NCI-H345 treated with DMSO at 0.1 percent for 48 hours (cell line): ENCODE data around the gene SNED1.

Source experiments
- DNase-seq: peaks from one replicate; lab custom pipeline; 2025; ENCODE audit not compliant: unreplicated experiment; lab: John Stamatoyannopoulos, UW

Gene SNED1

DNA sequence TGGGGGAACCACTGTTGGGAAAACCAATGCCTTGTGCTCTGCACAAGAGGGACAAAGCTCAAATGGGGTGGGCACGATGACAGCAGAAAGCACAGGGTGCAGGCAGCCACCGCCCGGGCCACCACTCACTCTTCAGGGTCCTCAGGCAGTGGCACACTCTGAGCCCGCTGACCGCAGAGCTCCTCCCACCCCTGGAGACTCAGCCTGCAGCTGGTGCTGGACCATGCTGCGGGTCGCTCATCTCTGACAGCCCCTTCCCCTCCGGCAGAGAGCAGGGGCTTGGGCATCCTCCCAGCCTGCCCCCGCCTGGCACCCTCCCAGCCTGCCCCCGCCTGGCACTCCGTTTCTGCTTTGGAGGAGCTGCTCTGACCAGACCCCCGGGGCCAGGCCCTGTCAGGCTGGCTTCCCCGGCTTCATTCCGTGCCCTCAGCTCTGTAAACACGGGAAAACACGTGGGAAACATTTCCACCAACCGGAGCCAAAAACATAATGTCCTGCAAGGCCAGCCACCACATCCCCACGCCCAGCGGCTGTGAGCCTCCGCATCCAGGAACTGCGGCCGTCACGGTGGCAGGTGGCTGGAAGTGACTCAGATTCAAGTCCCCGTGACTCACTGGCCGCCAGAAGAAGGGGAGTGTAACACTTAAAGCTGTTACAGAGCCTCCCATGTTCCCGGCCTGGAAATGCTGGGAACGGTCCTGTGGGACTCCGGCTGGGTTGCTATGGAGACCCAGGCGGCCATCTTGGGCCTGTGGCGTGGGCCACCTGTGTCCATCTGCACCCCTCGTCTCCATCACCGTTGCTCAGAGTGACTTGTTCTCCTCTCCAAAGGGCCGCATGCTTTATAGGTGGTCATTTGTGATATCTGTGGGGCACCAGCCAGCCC, 6.8 kb upstream of the SNED1 start:
- DNase-seq = no peak

DNA sequence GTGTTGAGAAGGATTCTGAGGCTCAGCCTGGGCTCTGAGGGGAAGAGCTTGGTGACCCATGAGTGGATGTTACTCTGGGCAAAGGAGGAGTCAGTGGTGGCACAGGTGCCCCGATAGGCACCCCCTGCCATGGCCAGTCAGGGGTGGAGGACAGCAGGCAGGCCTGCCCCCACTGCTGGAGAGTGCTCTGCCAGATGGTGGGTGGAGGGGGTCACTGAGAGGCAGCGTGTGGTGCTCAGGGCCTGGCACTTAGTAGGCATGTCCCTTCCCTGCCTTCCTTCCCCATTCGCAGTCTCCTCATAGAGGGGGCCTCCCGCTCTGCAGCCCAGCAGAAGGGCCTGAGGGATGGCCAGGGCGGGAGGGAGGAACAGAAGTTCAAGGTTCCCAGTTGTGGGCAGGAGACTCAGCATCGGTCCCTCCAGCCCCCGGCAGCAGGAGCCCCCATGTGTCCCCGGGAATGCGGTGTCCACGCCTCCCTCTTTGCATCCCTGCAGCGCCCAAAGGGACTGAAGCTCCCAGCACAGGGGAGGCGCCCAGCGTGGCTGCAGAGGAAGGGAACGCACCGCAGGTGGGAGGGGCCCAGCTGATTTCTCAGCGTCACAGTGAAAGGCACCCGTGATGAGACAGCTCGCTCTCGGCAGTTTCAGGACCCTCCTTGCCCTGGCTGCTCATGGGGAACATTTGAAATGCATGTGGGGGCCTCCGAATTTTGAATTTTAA, 5.7 kb upstream of the SNED1 start:
- no peak for DNase-seq

DNA sequence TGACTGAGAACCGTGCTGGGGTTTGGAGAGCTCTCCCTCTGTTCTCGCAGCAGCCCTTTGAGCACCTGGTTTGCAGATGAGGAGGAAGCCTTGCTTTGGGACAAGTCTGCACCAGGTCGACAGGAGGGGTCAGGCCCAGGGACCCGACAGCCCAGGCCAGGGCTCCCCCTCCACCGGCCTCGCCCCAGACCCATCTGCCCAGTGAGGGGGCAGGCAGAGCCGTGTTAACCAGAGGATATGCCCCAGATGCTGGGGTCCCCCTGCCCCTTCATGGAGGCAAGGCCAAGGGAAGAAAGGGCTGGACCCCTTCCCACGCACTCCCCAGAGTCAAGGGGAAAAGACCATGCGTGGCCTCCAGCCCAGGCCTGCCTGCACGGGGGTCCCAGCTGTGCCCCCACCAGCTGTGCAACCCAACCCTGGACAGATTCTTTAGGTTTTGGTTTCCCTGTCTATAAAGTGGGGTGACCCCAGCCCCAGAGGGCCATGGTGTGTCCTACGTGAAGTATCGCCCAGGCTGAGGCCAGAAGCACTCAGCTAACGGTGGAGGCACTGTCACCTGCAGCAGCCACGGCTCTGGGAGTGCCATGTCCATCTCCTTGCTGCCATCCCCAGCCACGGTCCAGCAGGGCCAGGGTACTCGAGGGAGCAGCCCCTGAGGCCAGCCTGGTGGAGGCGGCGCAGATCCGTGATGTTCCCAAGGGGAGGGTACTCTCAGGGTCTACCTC, 4.8 kb upstream of the SNED1 start:
- DNase-seq = peak; percentile 46

GRCh38 chr2:240994171-240994896, 4.1 kb upstream of the SNED1 start:
- no peak for DNase-seq

DNA sequence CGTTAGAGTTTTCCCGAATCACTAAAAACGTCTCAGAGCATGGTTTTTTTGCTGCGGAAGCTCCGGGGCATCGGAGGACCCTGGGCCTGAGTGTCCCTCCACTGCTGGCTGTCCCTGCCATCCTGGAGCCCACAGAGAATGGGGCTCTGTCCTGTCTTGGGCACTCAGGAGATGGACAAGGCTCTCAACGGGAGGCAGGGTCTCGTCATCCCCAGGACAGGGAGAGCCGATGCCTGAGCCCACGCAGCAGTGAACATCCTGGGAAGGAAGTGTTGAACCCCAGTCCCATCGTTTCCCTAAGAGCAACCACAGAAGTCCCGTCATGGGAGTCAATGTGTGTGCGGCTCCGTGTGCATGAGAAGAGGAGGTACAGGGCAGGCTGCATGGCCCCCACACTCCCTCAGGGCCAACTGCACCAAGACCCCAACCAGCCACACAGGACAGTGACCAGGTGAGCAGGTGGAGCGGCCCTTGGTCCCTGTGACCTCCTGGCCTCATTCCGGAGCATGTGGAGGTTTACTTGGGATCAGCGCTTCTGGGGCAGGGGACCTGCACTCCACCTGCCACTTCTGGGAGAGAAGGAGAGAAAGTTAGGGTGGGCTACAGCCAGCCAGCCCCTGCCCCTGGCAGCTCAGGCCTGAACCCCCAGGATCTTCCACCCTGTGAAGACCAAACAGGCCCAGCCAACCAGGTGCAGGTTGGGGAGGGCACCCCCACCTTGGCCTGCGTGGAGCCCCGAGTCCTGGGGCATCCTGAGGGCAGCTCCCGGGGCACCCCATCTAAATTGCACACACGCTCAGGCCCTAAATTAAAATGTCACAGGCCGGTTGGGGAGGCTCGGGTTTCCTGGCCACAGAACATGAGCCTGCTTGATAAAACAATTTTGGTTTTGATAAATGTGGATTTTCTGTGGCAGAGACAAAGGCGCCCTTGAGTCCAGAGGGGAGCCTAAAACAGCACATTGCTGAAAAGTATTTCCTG, 3.1 kb upstream of the SNED1 start:
- no peak for DNase-seq

DNA sequence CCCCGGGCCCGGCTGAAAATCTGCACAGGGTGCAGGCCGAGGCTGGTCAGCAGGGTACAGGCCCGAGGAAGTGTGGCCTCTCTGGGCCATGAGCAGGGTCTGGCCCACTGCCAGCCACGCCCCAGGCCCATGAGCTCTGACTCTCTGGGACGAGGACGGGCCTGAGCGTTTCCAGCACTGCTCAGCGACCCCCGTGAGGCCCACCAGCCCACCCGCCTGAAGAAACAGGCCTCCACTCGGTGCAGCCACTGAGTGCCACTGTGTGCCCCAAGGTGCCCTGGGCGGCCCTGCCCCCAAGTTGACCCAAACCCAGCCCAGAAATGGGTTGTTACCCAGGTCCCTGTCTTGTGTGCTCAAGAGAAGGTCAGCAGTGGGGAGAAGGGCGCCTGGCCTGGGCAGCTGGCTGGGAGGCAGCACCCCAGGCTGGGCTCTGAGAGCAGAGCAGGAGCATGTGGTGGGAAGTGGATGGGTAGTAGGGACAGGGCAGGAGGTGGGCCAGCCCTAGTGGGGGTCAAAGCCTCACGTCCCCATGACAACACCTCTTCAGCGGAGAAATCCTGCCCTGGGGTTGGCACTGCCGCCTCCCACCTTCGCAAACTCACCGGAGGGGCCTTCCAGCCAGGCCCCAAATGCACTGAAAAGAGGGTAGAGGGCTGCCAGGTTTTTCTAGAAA, 2.1 kb upstream of the SNED1 start:
- DNase-seq = no peak

DNA sequence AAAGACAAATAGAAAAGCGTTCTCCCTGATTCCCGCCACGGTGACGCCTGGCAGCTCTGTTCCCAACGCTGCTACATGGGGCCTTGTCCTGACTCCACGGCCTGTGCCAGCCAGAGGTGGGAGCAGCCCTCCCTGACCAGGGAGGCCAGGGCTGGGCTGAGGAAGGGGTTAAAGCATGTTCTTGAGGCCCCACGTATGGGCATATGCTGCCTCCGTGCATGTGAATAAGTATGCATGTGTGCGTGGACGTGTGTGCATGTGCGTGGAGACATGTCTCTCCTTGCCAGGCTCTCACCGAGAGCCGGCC, 1.6 kb upstream of the SNED1 start:
- no peak for DNase-seq

GRCh38 chr2:240997141-240997855, 1.1 kb upstream of the SNED1 start:
- no peak for DNase-seq

DNA sequence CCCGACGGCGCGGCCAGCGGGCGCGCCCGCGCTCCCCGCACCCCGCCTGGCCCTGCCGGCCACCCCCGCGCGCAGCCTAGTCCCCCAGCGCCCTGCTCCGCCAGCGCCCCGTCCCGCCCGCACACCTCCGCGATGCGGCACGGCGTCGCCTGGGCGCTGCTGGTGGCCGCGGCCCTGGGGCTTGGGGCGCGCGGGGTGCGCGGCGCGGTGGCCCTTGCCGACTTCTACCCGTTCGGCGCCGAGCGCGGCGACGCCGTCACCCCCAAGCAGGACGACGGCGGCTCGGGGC, 232 bp downstream of the SNED1 start:
- DNase-seq = no peak

DNA sequence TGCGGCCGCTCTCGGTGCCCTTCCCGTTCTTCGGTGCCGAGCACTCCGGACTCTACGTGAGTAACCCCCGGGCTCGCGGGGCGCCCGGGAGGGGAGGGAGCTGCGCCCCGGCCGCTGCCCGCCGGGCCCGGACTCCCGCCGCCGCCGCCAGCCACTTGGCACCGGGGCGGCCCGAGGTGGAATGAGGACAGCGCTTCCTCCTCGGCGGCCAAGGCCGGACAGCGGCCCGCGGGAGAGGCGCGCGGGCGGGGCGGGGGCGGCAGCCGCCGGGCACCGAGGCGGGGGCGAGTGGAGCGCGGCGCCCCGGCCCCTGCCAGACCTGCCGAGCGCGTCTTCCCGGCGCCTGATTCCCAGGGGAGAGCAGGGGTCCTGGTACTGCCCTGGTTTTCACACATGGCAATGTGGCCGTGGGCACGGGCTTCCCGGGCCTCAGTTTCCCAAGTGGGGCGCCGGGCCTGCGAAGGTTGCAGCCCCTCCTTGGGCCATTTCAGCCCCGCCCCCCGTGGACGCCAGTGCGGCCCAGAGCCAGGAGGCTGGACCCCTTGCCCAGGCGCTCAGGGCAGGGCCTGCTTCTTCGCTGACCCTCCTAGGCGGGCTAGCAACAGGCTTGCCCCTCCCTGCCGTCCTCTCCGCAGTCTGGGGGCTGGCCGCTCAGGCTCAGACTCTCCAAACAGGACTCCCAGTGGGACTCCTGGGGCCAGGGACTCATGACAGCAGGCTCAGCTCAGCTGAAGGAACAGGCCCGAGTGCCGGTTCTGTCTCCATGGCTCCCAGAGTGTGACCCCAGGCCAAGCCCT, 775 bp downstream of the SNED1 start:
- DNase-seq = no peak

DNA sequence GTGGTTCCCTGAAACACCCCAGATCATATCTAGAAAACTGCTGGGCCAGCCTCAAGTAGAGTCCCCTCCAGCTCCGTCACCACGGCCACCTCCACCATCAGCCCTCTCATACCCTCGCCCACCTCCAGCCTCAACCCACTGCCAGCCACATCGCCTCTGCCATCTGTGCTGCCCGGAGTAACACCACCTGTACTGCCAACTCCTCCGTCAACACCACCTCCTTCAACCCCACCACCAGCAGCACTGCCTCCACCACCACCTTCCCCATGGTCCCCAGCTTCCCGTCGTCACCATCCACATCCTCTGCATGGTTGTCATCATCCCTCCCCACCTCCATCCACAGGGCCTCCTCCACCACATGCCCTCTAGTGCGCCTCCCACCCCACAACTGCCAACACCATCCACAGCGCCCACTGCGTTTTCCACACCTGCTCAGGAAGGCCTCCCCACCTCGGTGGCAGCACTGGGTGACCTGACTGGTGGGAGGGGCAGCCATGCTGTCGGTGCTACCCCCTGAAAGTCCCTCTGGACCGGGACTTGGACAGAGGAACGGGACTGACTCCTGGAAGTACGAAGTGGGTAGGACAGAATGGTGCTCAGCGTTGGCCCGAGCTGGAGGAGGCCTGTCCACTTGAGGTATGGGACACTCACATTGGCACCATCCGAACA, 1.6 kb downstream of the SNED1 start:
- no peak for DNase-seq

- no peak for DNase-seq
Observed at GRCh38 chr2:241000831-241001321, 2.5 kb downstream of the SNED1 start.

GRCh38 chr2:241001413-241002274, 3.2 kb downstream of the SNED1 start:
- DNase-seq = no peak

- no peak for DNase-seq
Observed at GRCh38 chr2:241002275-241003046, 4.0 kb downstream of the SNED1 start.

- no peak for DNase-seq
Observed at GRCh38 chr2:241003047-241003360, 4.6 kb downstream of the SNED1 start.

GRCh38 chr2:241003369-241003768, 5.0 kb downstream of the SNED1 start:
- DNase-seq = no peak
